ENCODE measurements around the gene ZNF823.
A peak's percentile ranks its signal among the peaks of the same experiment; 100 is the strongest.
"Not testable (repeated sequence)": the region's sequence is repeated elsewhere in the genome, so short reads cannot be mapped to it uniquely, and the experiment has no call there.

The ZNF823 gene

GRCh38 chr19:11738746-11739620 is at the start of gene ZNF823:
Gene ZNF823, minus strand, starts transcription at chr19:11738946. Its CDS starts 127 bp downstream, at chr19:11738819.
- H3K4me3 ChIP-seq (replicated peaks; ENCODE audit: low read depth, low read length), result peak within 1 kb of the TSS; percentile 84
- no peak for TF ChIP-seq CTCF (IDR thresholded peaks at IDR 0.05; ENCODE audit: low read depth, low read length, missing control alignments)
- peak; percentile 96 for DNase-seq (ENCODE audit: extremely low read depth, low read depth)

DNA sequence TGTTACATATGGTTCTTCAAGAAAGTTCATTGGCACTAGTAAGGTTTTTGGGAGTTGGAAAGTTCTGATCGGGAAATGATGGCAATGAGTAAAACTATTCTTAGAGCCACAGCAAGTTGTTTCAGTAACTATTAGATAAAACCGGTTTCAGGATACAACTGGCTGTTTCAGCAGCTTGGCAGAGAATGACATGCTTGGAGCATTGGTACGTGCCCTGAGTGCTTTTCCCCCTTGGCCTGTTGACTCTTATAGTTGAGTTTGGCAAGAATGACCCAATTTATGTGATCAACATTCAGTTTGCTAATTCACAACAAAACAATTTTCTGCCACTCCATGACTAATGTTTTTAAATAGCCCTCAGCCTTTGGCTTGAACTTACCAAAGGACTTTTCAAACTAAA is 48.8 kb upstream of the ZNF823 start:
- no peak overlapping the region for H3K4me3 ChIP-seq (replicated peaks; ENCODE audit: low read depth, low read length)
- DNase-seq (ENCODE audit: extremely low read depth, low read depth), result no peak
- no peak for TF ChIP-seq CTCF (IDR thresholded peaks at IDR 0.05; ENCODE audit: low read depth, low read length, missing control alignments)

- TF ChIP-seq CTCF (IDR thresholded peaks at IDR 0.05; ENCODE audit: low read depth, low read length, missing control alignments), result no peak
- DNase-seq (ENCODE audit: extremely low read depth, low read depth), result no peak
- H3K4me3 ChIP-seq (replicated peaks; ENCODE audit: low read depth, low read length), result no peak overlapping the region
Observed at GRCh38 chr19:11784356-11784755, 45.6 kb upstream of the ZNF823 start.

DNA sequence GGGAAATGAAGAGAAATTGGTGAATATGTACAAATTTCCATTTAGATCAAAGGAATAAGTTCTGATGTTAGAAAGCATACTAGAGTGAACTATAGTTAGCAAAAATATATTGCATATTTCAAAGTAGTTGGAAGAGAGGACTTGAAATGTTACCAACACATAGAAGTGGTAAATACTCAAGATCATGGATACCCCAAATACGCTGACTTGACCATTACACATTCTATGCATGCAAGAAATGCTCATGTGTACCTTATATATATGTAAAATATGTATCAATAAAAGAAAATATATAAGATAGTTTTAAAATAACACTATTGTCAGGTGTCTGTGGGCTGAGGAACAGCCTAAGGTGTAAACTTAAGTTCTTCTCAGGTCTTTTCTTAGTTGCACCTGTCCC is 45.0 kb upstream of the ZNF823 start:
- no peak for DNase-seq (ENCODE audit: extremely low read depth, low read depth)
- no peak overlapping the region for H3K4me3 ChIP-seq (replicated peaks; ENCODE audit: low read depth, low read length)
- TF ChIP-seq CTCF (IDR thresholded peaks at IDR 0.05; ENCODE audit: low read depth, low read length, missing control alignments), result no peak

- H3K4me3 ChIP-seq (replicated peaks; ENCODE audit: low read depth, low read length), result no peak overlapping the region
- TF ChIP-seq CTCF (IDR thresholded peaks at IDR 0.05; ENCODE audit: low read depth, low read length, missing control alignments), result no peak
- no peak for DNase-seq (ENCODE audit: extremely low read depth, low read depth)
Observed at GRCh38 chr19:11781295-11782057, 42.7 kb upstream of the ZNF823 start.

DNA sequence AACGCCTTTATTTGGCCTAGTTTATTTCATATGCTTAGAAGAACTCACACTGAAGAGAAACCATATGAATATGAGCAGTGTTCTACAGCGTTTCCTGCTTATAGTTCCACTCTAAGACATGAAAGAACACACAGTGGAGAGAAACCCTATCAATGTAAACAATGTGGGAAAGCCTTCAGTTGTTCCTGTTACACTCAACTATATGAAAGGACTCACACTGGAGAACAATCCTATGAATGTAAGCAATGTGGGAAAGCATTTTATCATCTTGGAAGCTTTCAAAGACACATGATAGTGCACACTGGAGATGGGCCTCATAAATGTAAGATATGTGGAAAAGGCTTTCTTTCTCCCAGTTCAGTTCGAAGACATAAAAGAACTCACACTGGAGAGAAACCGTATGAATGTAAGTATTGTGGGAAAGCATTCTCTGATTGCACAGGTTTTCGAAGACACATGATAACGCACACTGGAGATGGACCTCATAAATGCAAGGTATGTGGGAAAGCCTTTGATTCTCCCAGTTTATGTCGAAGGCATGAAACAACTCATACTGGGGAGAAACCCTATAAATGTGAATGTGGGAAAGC is 41.8 kb upstream of the ZNF823 start:
- no peak for TF ChIP-seq CTCF (IDR thresholded peaks at IDR 0.05; ENCODE audit: low read depth, low read length, missing control alignments)
- no peak for DNase-seq (ENCODE audit: extremely low read depth, low read depth)
- H3K4me3 ChIP-seq (replicated peaks; ENCODE audit: low read depth, low read length), result no peak overlapping the region

DNA sequence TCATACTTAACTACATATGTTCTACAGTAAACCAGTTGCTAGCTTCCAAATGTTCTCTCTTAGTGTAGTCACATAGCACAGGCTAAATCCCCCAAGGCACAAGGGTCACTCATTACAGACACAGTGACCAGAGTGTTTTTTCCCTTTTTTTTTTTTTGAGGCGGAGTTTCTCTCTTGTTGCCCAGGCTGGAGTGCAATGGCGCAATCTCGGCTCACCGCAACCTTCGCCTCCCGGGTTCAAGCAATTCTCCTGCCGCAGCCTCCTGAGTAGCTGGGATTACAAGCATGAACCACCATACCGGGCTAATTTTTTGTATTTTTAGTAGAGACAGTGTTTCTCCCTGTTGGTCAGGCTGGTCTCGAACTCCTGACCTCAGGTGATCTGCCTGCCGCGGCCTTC is 37.9 kb upstream of the ZNF823 start:
- not testable (repeated sequence) for H3K4me3 ChIP-seq (replicated peaks; ENCODE audit: low read depth, low read length)

DNA sequence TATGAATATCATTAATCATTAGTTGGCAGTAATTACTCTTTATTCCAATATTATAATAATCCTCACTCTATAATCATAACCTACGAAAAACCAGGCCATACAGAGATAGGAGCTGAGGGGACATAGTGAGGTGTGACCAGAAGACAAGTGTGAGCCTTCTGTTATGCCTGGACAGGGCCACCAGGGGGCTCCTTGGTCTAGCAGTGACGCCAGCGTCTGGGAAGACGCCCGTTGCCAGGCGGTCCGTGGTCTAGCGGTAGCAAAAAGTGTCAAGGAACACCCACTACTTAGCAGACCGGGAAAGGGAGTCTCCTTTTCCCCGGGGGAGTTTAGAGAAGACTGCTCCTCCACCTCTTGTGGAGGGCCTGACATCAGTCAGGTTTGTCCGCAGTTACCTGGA is 32.8 kb upstream of the ZNF823 start:
- not testable (repeated sequence) for DNase-seq (ENCODE audit: extremely low read depth, low read depth); H3K4me3 ChIP-seq (replicated peaks; ENCODE audit: low read depth, low read length)

More for the DNA sequence above, 37.9 kb upstream of the ZNF823 start:
- DNase-seq (ENCODE audit: extremely low read depth, low read depth), result not testable (repeated sequence)
